HCT116 (cell line): Measurements from ENCODE around the gene KIF26B. TPM values are rescaled to one million over a fixed set of nuclear protein-coding genes. Genes with fewer than 3 reads are reported as not detected.

Experiments used
- ATAC-seq: fragments of 200-7000 bp; cut with Tn5 transposase; 2 replicates; pipeline ENCODE4 v1.9.1; 2020; ENCODE audit warnings: mild to moderate bottlenecking, moderate library complexity
- BruUV-seq: library from RNA; stranded (reverse); fragments of 400-500 nt; replicated peaks from 2 replicates; lab custom pipeline; 2021; lab: Mats Ljungman, UMichigan
- CTCF ChIA-PET: fragments of 300-600 bp; sonication (Branson Sonifier 250); formaldehyde crosslinking; loops from one replicate; lab custom pipeline; 2021; ENCODE audit warnings: antibody characterized with exemption; lab: Charles Lee
- POLR2A ChIA-PET: fragments of 300-600, 350-600 bp; sonication (Branson Sonifier 250); formaldehyde crosslinking; loops from one replicate; lab custom pipeline; 2021; ENCODE audit warnings: antibody characterized with exemption; lab: Charles Lee
- RAD21 ChIA-PET, 2 experiments: fragments of 300-600 bp; sonication (Branson Sonifier 250); formaldehyde crosslinking; loops; one replicate each; lab custom pipeline; 2023; ENCODE audit warnings: low total read pairs in 2 of 2; ENCODE audit not compliant: uncharacterized antibody in 2 of 2, unreplicated experiment in 2 of 2, low non-redundant PET in 1 of 2; lab: Charles Lee
- DNase-seq: peaks from one replicate; pipeline ENCODE4 v3.0.0-alpha.2; 2010; ENCODE audit warnings: low read depth, low spot score
- H2AFZ ChIP-seq: fragments of 200-600 bp; shearing (Covaris generic), sonication (generic); 2 replicates; pipeline ENCODE4 v1.6.1; 2017; ENCODE audit warnings: low read depth, mixed run types, mixed read lengths, antibody characterized with exemption, low read length; ENCODE audit not compliant: poor library complexity, severe bottlenecking
- H3K27ac ChIP-seq: 2 replicates; pipeline ENCODE4 v1.5.1; 2012; ENCODE audit warnings: low read depth, low read length
- H3K27me3 ChIP-seq: fragments of 200-600 bp; sonication (generic); 2 replicates; pipeline ENCODE4 v1.6.1; 2016; ENCODE audit warnings: mixed run types, low read length, mixed read lengths; ENCODE audit not compliant: insufficient read depth
- H3K36me3 ChIP-seq, 2 experiments: fragments of 200-500 bp in 1 of 2; fragments of 200-600 bp in 1 of 2; sonication (Bioruptor generic) in 1 of 2; sonication (generic) in 1 of 2; 2 replicates each; pipeline versions ENCODE4 v1.5.1 to v1.6.1; 2014 to 2016; ENCODE audit warnings: low read length in 2 of 2, inconsistent platforms in 1 of 2, mixed read lengths in 1 of 2, mixed run types in 1 of 2; ENCODE audit not compliant: insufficient read depth in 2 of 2, control insufficient read depth in 1 of 2
- H3K4me1 ChIP-seq, 2 experiments: fragments of 200-600 bp in 1 of 2; sonication (generic) in 1 of 2; 2 replicates each; pipeline versions ENCODE4 v1.5.1 to v1.6.1; 2012 to 2017; ENCODE audit warnings: low read length in 2 of 2, inconsistent platforms in 1 of 2, mild to moderate bottlenecking in 1 of 2, mixed read lengths in 1 of 2, mixed run types in 1 of 2, moderate library complexity in 1 of 2; ENCODE audit not compliant: insufficient read depth in 2 of 2, control insufficient read depth in 1 of 2
- H3K4me2 ChIP-seq: fragments of 200-600 bp; sonication (generic); 2 replicates; pipeline ENCODE4 v1.6.1; 2017; ENCODE audit warnings: mixed run types, low read length, mixed read lengths
- H3K4me3 ChIP-seq, 2 experiments: fragments of 200-600 bp in 1 of 2; sonication (generic) in 1 of 2; replicated peaks in 1 of 2; 2 replicates each; pipeline ENCODE4 v1.5.1; 2011 to 2016; ENCODE audit warnings: low read length in 2 of 2, control low read depth in 1 of 2, low read depth in 1 of 2, mild to moderate bottlenecking in 1 of 2, mixed read lengths in 1 of 2, mixed run types in 1 of 2
- H3K79me2 ChIP-seq: fragments of 200-600 bp; sonication (generic); 2 replicates; pipeline ENCODE4 v1.6.1; 2017; ENCODE audit warnings: mild to moderate bottlenecking, mixed run types, low read length, moderate library complexity, mixed read lengths; ENCODE audit not compliant: insufficient read depth
- H3K9ac ChIP-seq: fragments of 200-600 bp; sonication (generic); 2 replicates; pipeline ENCODE4 v1.6.1; 2016; ENCODE audit warnings: low read length, mixed read lengths
- H3K9me2 ChIP-seq: fragments of 200-600 bp; sonication (generic), shearing (Covaris generic); 2 replicates; pipeline ENCODE4 v1.6.1; 2017; ENCODE audit warnings: mixed run types, mild to moderate bottlenecking, moderate library complexity; ENCODE audit not compliant: insufficient read depth
- H3K9me3 ChIP-seq, 2 experiments: fragments of 200-500 bp in 1 of 2; fragments of 200-600 bp in 1 of 2; sonication (Bioruptor generic) in 1 of 2; sonication (generic) in 1 of 2; 2 replicates each; pipeline ENCODE4 v1.6.1; 2014 to 2017; ENCODE audit warnings: low read length in 2 of 2, mixed read lengths in 2 of 2, inconsistent platforms in 1 of 2, low read depth in 1 of 2, mild to moderate bottlenecking in 1 of 2, mixed run types in 1 of 2, moderate library complexity in 1 of 2; ENCODE audit not compliant: control insufficient read depth in 1 of 2, insufficient read depth in 1 of 2
- H4K20me1 ChIP-seq: fragments of 200-600 bp; sonication (generic), shearing (Covaris generic); 2 replicates; pipeline ENCODE4 v1.6.1; 2017; ENCODE audit warnings: mixed run types, mild to moderate bottlenecking, moderate library complexity; ENCODE audit not compliant: insufficient read depth
- CEBPB ChIP-seq: IDR thresholded peaks from 2 replicates; pipeline ENCODE4 v1.6.1; 2012; ENCODE audit warnings: low read depth
- ELF1 ChIP-seq: IDR thresholded peaks from 2 replicates; pipeline ENCODE4 v1.6.1; 2012; ENCODE audit warnings: low read depth, borderline replicate concordance
- EZH2 ChIP-seq: fragments of 200-600 bp; sonication (generic); IDR thresholded peaks from 2 replicates; pipeline ENCODE4 v1.6.1; 2017; ENCODE audit warnings: antibody characterized with exemption, mixed run types
- FOSL1 ChIP-seq: IDR thresholded peaks from 2 replicates; pipeline ENCODE4 v1.6.1; 2012; ENCODE audit warnings: low read depth
- JUND ChIP-seq: IDR thresholded peaks from 2 replicates; pipeline ENCODE4 v1.6.1; 2012
- SP1 ChIP-seq: IDR thresholded peaks from 2 replicates; pipeline ENCODE4 v1.6.1; 2012; ENCODE audit warnings: low read depth
- SRF ChIP-seq: IDR thresholded peaks from 2 replicates; pipeline ENCODE4 v1.6.1; 2012; ENCODE audit warnings: low read depth
- intact Hi-C: fragments of 100-400 bp; cut with micrococcal nuclease; formaldehyde crosslinking; loops from 2 replicates; pipeline ENCODE4 v1.10.0; 2022
- total RNA-seq: library from RNA; stranded (reverse); gene quantifications from one replicate; pipeline ENCODE4 v1.2.1, GENCODE V29; 2021; ENCODE audit not compliant: unreplicated experiment
- TF ChIP-seq, protein P1 (sequence below): IDR thresholded peaks from 2 replicates; pipeline ENCODE4 v1.6.1; 2012; ENCODE audit warnings: low read depth
- TF ChIP-seq, protein P2 (sequence below), 3 experiments: fragments of 200-600 bp in 1 of 3; sonication (generic) in 1 of 3; IDR thresholded peaks in 2 of 3; conservative IDR thresholded peaks in 1 of 3; 2 replicates each; pipeline ENCODE4 v1.5.1; 2012 to 2017; ENCODE audit warnings: low read depth in 2 of 3, low read length in 2 of 3, antibody characterized with exemption in 1 of 3, borderline replicate concordance in 1 of 3, control low read depth in 1 of 3, mild to moderate bottlenecking in 1 of 3, mixed read lengths in 1 of 3, mixed run types in 1 of 3, moderate library complexity in 1 of 3; ENCODE audit not compliant: insufficient read depth in 1 of 3
- TF ChIP-seq, protein P3 (sequence below): IDR thresholded peaks from 2 replicates; pipeline ENCODE4 v1.6.1; 2011; ENCODE audit warnings: mild to moderate bottlenecking, low read length, moderate library complexity; ENCODE audit not compliant: insufficient replicate concordance; ENCODE audit errors: extremely low read depth

KIF26B gene
- total RNA-seq, 1 experiment from 2014 or later: 0.49 TPM

DNA sequence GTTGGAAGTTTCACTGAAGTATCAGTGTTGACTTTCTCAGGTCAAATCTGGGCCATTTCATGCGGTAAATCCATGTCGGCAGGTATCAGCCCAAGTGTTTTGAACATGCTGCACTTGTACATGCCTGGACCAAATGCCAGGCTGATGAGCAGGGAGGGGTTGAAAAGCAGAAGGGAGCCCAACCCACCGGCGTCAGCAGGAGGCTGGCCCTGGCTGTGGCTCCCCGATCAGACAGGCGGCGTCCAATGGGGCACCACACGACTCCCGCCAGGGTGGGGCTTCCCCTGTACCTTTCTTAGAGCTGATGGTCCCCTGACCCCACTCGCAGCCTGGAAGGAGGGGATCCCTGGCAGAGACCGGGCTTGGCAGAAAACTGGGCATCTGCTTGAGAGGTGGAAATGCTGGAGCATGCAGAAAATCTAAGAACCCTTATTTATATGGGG is 540.0 kb downstream of the KIF26B start:
- no peak overlapping the region for H3K4me3 ChIP-seq
- H3K27ac ChIP-seq: no peak overlapping the region
- CTCF ChIA-PET: no interaction called here
- H3K9me3 ChIP-seq: no peaks in the 10 kb centered on the region
- no peaks in the 10 kb centered on the region for H3K36me3 ChIP-seq
- BruUV-seq: no TSS peak
- H3K9me2 ChIP-seq: no peaks in the 10 kb centered on the region
- RAD21 ChIA-PET: no interaction called here
- DNase-seq (no peak), ATAC-seq (no peak)
- 0 out of 2 replicates have a peak, but pooled peaks cover 5% of the 10 kb centered on the region for H3K27me3 ChIP-seq
- no peak overlapping the region for H2AFZ ChIP-seq
- intact Hi-C loops: no loop called here
- POLR2A ChIA-PET: no interaction called here
- TF ChIP-seq FOSL1 (no peak), ELF1 (no peak), SP1 (no peak), JUND (no peak), EZH2 (no peak), SRF (no peak), CEBPB (no peak)
- TF ChIP-seq, protein P1, sequence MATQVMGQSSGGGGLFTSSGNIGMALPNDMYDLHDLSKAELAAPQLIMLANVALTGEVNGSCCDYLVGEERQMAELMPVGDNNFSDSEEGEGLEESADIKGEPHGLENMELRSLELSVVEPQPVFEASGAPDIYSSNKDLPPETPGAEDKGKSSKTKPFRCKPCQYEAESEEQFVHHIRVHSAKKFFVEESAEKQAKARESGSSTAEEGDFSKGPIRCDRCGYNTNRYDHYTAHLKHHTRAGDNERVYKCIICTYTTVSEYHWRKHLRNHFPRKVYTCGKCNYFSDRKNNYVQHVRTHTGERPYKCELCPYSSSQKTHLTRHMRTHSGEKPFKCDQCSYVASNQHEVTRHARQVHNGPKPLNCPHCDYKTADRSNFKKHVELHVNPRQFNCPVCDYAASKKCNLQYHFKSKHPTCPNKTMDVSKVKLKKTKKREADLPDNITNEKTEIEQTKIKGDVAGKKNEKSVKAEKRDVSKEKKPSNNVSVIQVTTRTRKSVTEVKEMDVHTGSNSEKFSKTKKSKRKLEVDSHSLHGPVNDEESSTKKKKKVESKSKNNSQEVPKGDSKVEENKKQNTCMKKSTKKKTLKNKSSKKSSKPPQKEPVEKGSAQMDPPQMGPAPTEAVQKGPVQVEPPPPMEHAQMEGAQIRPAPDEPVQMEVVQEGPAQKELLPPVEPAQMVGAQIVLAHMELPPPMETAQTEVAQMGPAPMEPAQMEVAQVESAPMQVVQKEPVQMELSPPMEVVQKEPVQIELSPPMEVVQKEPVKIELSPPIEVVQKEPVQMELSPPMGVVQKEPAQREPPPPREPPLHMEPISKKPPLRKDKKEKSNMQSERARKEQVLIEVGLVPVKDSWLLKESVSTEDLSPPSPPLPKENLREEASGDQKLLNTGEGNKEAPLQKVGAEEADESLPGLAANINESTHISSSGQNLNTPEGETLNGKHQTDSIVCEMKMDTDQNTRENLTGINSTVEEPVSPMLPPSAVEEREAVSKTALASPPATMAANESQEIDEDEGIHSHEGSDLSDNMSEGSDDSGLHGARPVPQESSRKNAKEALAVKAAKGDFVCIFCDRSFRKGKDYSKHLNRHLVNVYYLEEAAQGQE: no peak
- TF ChIP-seq, protein P2, sequence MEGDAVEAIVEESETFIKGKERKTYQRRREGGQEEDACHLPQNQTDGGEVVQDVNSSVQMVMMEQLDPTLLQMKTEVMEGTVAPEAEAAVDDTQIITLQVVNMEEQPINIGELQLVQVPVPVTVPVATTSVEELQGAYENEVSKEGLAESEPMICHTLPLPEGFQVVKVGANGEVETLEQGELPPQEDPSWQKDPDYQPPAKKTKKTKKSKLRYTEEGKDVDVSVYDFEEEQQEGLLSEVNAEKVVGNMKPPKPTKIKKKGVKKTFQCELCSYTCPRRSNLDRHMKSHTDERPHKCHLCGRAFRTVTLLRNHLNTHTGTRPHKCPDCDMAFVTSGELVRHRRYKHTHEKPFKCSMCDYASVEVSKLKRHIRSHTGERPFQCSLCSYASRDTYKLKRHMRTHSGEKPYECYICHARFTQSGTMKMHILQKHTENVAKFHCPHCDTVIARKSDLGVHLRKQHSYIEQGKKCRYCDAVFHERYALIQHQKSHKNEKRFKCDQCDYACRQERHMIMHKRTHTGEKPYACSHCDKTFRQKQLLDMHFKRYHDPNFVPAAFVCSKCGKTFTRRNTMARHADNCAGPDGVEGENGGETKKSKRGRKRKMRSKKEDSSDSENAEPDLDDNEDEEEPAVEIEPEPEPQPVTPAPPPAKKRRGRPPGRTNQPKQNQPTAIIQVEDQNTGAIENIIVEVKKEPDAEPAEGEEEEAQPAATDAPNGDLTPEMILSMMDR (IDR thresholded peaks at IDR 0.05 in 2 of 3, conservative IDR thresholded peaks at IDR 0.05 in 1 of 3; ENCODE audit: borderline replicate concordance in 1 of 3, insufficient read depth in 1 of 3, low read depth in 2 of 3, low read length in 2 of 3): no peak
- TF ChIP-seq, protein P3, sequence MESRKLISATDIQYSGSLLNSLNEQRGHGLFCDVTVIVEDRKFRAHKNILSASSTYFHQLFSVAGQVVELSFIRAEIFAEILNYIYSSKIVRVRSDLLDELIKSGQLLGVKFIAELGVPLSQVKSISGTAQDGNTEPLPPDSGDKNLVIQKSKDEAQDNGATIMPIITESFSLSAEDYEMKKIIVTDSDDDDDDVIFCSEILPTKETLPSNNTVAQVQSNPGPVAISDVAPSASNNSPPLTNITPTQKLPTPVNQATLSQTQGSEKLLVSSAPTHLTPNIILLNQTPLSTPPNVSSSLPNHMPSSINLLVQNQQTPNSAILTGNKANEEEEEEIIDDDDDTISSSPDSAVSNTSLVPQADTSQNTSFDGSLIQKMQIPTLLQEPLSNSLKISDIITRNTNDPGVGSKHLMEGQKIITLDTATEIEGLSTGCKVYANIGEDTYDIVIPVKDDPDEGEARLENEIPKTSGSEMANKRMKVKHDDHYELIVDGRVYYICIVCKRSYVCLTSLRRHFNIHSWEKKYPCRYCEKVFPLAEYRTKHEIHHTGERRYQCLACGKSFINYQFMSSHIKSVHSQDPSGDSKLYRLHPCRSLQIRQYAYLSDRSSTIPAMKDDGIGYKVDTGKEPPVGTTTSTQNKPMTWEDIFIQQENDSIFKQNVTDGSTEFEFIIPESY: no peak
- H3K9ac ChIP-seq: no peak overlapping the region
- no peak overlapping the region for H3K4me2 ChIP-seq
- H3K4me1 ChIP-seq: no peaks in the 10 kb centered on the region
- no peaks in the 10 kb centered on the region for H4K20me1 ChIP-seq
- no peaks in the 10 kb centered on the region for H3K79me2 ChIP-seq
